PC-9 (cell line): ENCODE measurements around the gene POLA1. TPM values are rescaled to one million over a fixed set of nuclear protein-coding genes. Genes with fewer than 3 reads are reported as not detected.

ENCODE experiments used
- BruUV-seq: library from RNA; stranded (reverse); fragments of 400-500 nt; replicated peaks from 2 replicates; lab custom pipeline; 2021; lab: Mats Ljungman, UMichigan
- CTCF ChIA-PET: fragments of 300-600 bp; sonication (Branson Sonifier 250); formaldehyde crosslinking; loops from one replicate; lab custom pipeline; 2022; ENCODE audit warnings: antibody characterized with exemption; lab: Charles Lee
- POLR2A ChIA-PET: fragments of 300-600 bp; sonication (Branson Sonifier 250); formaldehyde crosslinking; loops from one replicate; lab custom pipeline; 2022; ENCODE audit warnings: antibody characterized with exemption; ENCODE audit not compliant: unreplicated experiment; lab: Charles Lee
- DNase-seq, 2 experiments: peaks; one replicate each; pipeline versions ENCODE4 v3.0.0 to v3.0.0-alpha.2; 2015 to 2022; ENCODE audit warnings: mixed read lengths in 1 of 2
- H2AFZ ChIP-seq: fragments of 200-600 bp; sonication (generic); 2 replicates; pipeline ENCODE4 v1.8.1; 2017; ENCODE audit warnings: antibody characterized with exemption
- H3F3A ChIP-seq: fragments of 200-600 bp; sonication (generic); 2 replicates; pipeline ENCODE4 v1.8.1; 2017; ENCODE audit warnings: antibody characterized with exemption, mild to moderate bottlenecking, low read depth; ENCODE audit not compliant: insufficient read depth
- H3K27ac ChIP-seq: fragments of 200-600 bp; sonication (generic); 2 replicates; pipeline ENCODE4 v1.6.1; 2016; ENCODE audit warnings: mixed run types
- H3K27me3 ChIP-seq: fragments of 200-600 bp; sonication (generic); 2 replicates; pipeline ENCODE4 v1.6.1; 2016; ENCODE audit warnings: low read depth, mixed run types; ENCODE audit not compliant: insufficient read depth
- H3K36me3 ChIP-seq: fragments of 200-600 bp; sonication (generic); 2 replicates; pipeline ENCODE4 v1.6.1; 2016; ENCODE audit warnings: low read depth, mixed run types
- H3K4me1 ChIP-seq: fragments of 200-600 bp; sonication (generic); replicated peaks from 2 replicates; pipeline ENCODE4 v1.6.1; 2016; ENCODE audit warnings: mixed run types; ENCODE audit not compliant: insufficient read depth
- H3K4me2 ChIP-seq: fragments of 200-600 bp; sonication (generic); 2 replicates; pipeline ENCODE4 v1.6.1; 2017; ENCODE audit warnings: mixed run types
- H3K4me3 ChIP-seq: fragments of 200-600 bp; sonication (generic); 2 replicates; pipeline ENCODE4 v1.6.1; 2016; ENCODE audit warnings: mixed run types
- H3K79me2 ChIP-seq: fragments of 200-600 bp; sonication (generic); 2 replicates; pipeline ENCODE4 v1.6.1; 2017; ENCODE audit warnings: low read depth, mixed run types
- H3K9me2 ChIP-seq: fragments of 200-600 bp; sonication (generic); 2 replicates; pipeline ENCODE4 v1.8.1; 2017; ENCODE audit warnings: mild to moderate bottlenecking; ENCODE audit not compliant: insufficient read depth
- H3K9me3 ChIP-seq: fragments of 200-600 bp; sonication (generic); 2 replicates; pipeline ENCODE4 v1.8.1; 2016; ENCODE audit warnings: low read depth; ENCODE audit not compliant: insufficient read depth
- H4K20me1 ChIP-seq: fragments of 200-600 bp; sonication (generic); 2 replicates; pipeline ENCODE4 v1.8.1; 2017; ENCODE audit not compliant: insufficient read depth
- EZH2 ChIP-seq: fragments of 200-600 bp; sonication (generic); IDR thresholded peaks from 2 replicates; pipeline ENCODE4 v1.8.0; 2017; ENCODE audit warnings: antibody characterized with exemption, low read depth
- intact Hi-C: fragments of 100-400 bp; cut with micrococcal nuclease; formaldehyde crosslinking; loops from one replicate; pipeline ENCODE4 v1.10.0; 2022; ENCODE audit not compliant: unreplicated experiment
- total RNA-seq: library from RNA; stranded (reverse); gene quantifications from 2 replicates; pipeline ENCODE4 v1.2.3, GENCODE V29; 2021
- TF ChIP-seq, protein P1 (sequence below): fragments of 200-600 bp; sonication (generic); conservative IDR thresholded peaks from 2 replicates; pipeline ENCODE4 v1.6.1; 2017; ENCODE audit warnings: mixed run types, antibody characterized with exemption, mild to moderate bottlenecking, moderate library complexity

The POLA1 gene
- total RNA-seq, 1 experiment from 2014 or later: 24.6 TPM

DNA sequence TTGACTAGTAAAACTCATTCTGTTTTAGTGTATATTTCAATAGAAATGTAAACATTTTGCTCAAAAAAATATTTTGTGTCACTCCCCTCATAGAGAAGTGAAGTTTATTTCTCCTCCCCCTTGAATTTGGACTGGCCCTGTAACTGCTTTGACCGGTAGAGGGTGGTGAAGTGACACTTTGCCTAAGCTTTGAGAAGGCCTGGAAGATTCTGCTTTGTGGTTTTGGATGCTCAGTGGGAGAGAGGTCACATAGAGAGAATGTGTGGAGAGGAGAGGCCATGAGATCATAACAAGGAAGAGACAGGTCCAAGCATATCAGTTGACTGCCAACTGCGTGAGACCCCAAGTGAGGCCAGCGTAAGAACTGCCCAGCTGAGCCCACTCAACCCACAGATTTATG is 341.2 kb downstream of the POLA1 start:
- no peak for TF ChIP-seq EZH2
- TF ChIP-seq, protein P1, sequence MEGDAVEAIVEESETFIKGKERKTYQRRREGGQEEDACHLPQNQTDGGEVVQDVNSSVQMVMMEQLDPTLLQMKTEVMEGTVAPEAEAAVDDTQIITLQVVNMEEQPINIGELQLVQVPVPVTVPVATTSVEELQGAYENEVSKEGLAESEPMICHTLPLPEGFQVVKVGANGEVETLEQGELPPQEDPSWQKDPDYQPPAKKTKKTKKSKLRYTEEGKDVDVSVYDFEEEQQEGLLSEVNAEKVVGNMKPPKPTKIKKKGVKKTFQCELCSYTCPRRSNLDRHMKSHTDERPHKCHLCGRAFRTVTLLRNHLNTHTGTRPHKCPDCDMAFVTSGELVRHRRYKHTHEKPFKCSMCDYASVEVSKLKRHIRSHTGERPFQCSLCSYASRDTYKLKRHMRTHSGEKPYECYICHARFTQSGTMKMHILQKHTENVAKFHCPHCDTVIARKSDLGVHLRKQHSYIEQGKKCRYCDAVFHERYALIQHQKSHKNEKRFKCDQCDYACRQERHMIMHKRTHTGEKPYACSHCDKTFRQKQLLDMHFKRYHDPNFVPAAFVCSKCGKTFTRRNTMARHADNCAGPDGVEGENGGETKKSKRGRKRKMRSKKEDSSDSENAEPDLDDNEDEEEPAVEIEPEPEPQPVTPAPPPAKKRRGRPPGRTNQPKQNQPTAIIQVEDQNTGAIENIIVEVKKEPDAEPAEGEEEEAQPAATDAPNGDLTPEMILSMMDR: no peak
- Histone ChIP-seq H3K9me3 (no peaks in the 10 kb centered on the region), H3K36me3 (no peaks in the 10 kb centered on the region), H3K27me3 (no peaks in the 10 kb centered on the region), H4K20me1 (no peaks in the 10 kb centered on the region), H3K79me2 (no peaks in the 10 kb centered on the region), H3K4me2 (no peak overlapping the region), H3K4me1 (no peaks in the 10 kb centered on the region), H3F3A (no peaks in the 10 kb centered on the region), H3K9me2 (no peaks in the 10 kb centered on the region), H3K4me3 (no peak overlapping the region), H3K27ac (no peak overlapping the region), H2AFZ (no peak overlapping the region)
- BruUV-seq: no TSS peak
- CTCF ChIA-PET: no interaction called here
- intact Hi-C loops: no loop called here
- POLR2A ChIA-PET: no interaction called here
- DNase-seq: no peak

DNA sequence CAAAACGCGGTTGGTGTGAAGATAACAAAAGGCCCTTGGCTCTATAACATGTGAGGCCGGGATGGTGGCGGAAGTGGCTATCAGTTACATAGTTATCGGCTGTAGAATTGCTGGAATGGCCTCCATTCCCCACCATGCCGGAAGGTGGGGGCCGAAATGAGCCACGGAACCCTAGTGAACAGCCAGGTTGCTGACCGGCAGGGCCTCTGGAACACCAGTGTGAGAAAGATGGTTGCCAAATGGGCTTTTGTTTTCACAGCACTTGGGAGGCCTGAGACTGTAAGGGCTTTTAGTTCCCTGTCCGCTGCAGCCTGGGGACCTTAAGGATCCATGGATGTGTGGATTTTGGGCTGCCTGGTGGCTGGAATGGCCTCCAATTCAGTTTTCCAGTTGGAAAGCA is 345.3 kb downstream of the POLA1 start:
- TF ChIP-seq EZH2: no peak
- TF ChIP-seq, protein P1: no peak
- Histone ChIP-seq H3K4me2 (no peak overlapping the region), H4K20me1 (no peaks in the 10 kb centered on the region), H3K27me3 (no peaks in the 10 kb centered on the region), H3F3A (no peaks in the 10 kb centered on the region), H2AFZ (no peak overlapping the region), H3K79me2 (no peaks in the 10 kb centered on the region), H3K4me1 (no peaks in the 10 kb centered on the region), H3K4me3 (no peak overlapping the region), H3K9me3 (no peaks in the 10 kb centered on the region), H3K27ac (no peak overlapping the region), H3K36me3 (no peaks in the 10 kb centered on the region), H3K9me2 (no peaks in the 10 kb centered on the region)
- CTCF ChIA-PET: no interaction called here
- POLR2A ChIA-PET: no interaction called here
- no peak for DNase-seq
- intact Hi-C loops: no loop called here
- no TSS peak for BruUV-seq

DNA sequence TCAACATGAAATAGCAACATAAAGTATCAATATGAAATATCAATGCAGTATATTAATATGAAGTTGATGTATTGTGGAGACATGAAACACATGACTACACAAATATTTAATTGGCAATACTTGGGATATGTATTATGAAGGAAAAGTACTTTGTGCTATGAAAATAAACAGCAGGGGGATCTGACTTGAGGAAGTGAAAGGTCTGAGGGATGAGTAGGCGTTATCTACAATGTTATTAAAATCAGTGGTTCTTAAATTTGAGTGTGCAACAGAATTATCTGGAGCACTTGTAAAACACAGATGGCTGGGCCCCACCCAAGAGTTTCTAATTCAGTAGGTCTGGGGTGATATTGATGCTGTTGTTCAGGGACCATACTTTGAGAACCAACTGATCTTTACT is 349.5 kb downstream of the POLA1 start:
- CTCF ChIA-PET: no interaction called here
- POLR2A ChIA-PET: no interaction called here
- H3K4me3 ChIP-seq: no peak overlapping the region
- no peaks in the 10 kb centered on the region for H3K79me2 ChIP-seq
- no peak overlapping the region for H3K4me2 ChIP-seq
- intact Hi-C loops: no loop called here
- no peaks in the 10 kb centered on the region for H3F3A ChIP-seq
- TF ChIP-seq EZH2: no peak
- TF ChIP-seq, protein P1: no peak
- H3K27ac ChIP-seq: no peak overlapping the region
- H3K27me3 ChIP-seq: no peaks in the 10 kb centered on the region
- no peaks in the 10 kb centered on the region for H3K9me3 ChIP-seq
- H3K36me3 ChIP-seq: no peaks in the 10 kb centered on the region
- no peaks in the 10 kb centered on the region for H4K20me1 ChIP-seq
- BruUV-seq: no TSS peak
- no peaks in the 10 kb centered on the region for H3K9me2 ChIP-seq
- H2AFZ ChIP-seq: no peak overlapping the region
- H3K4me1 ChIP-seq: no peaks in the 10 kb centered on the region
- no peak for DNase-seq

Other genes with a start within 250 kb of the POLA1 start
- 12.5 and 19.4 TPM in 2 replicates for gene PDK3, start 228.6 kb upstream of the POLA1 start, total RNA-seq
- gene PCYT1B, start 46.6 kb upstream of the POLA1 start, total RNA-seq: not detected in 2 replicates